Central memory CD4-positive, alpha-beta T cell (primary cell): Measurements from ENCODE around the gene CCDC3.

ENCODE experiments used
- DNase-seq: peaks from one replicate; pipeline ENCODE4 v3.0.0; 2022

Gene CCDC3

GRCh38 chr10:12919574-12919973, 81.9 kb downstream of the CCDC3 start:
- DNase-seq = no peak

DNA sequence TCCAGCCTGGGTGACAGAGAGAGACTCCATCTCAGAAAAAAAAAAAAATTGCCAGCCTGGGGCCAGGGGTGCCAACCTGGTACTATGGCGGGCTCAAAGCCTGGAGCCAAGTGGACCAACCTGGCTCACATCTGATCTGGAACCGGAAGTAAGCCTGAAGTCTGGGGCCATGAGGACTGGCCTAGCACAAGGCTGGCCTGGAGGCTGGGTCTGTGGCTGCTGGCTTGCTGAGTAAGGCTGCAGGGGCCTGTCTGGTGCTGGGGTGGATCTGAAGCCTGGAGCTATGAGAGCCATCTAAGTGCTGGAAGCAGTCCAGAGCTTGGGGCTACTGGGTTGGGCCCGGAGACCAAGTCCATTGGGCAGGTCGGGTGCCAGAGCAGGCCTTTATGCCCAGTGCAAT, 84.9 kb downstream of the CCDC3 start:
- DNase-seq = no peak

- DNase-seq = no peak
Measured at GRCh38 chr10:12915637-12916168, 85.8 kb downstream of the CCDC3 start.

- DNase-seq = no peak
Measured at GRCh38 chr10:12914111-12914510, 87.4 kb downstream of the CCDC3 start.

GRCh38 chr10:12911795-12912194, 89.7 kb downstream of the CCDC3 start:
- DNase-seq = no peak

DNA sequence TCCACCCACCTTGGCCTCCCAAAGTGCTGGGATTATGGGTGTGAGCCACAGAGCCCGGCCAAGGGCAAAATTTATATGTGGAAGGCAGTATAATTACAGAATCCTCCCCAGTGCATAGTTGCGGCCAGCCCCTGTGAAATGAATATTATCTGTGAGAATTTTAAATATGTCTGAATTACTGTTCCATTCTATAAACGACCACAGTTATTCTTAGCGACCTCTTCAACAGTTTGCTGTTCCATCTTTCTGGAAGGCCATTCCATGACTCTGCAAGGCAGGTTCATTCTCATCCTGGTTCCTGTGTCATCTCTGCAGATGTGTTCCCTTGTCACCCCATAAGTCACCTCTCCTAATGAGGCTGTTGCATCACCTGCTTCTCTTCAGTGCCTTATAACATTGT, 90.7 kb downstream of the CCDC3 start:
- DNase-seq = no peak

- no peak for DNase-seq
Measured at GRCh38 chr10:12909836-12910185, 91.7 kb downstream of the CCDC3 start.

DNA sequence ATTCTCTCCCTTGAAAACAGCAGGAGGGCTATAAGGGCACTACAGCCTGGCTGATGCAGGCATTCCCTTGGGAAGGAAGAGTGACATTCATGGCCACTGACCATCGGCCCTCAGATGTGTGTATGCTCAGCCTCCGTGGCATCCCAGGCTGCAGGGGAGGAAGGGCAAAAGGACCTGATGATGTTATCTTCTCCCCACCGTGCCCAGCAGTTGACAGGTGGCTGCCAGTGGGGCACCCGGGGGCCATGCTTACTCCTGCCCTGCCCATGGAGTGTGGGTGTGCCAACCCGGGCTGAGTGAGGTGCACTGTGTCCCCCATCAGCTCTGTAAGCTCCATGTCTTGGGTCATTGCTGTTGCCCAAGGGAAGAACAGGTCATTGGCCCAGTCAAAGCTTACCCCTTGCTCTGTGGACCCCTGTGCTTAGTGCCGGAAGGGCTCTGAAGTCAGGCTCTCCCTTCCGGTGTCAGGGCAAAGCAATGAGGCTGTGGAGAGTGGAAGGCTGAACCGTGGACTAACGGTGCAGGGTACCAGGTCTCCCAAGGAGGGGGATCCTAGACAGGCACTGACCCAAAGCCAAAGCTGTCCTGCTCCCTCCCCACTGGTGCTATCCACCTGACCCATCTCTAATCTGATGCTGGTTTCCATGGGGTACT, 92.2 kb downstream of the CCDC3 start:
- DNase-seq = no peak

DNA sequence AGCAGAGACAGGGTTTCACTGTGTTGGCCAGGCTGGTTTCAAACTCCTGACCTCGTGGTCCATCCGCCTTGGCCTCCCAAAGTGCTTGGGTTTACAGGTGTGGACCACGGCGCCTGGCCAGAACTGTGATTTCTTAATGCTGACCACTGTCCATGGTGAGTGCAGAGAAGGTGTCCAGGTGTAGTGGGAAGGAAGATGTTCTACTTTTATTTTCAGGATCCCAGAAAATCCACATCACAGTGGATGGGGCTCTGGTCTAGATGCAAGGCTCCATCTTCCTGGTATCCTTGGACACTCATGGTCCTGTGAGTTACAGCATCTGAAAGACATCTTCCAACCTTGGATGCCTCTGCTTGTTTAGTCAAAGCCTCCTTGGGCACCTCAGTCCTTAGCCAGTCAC, 92.7 kb downstream of the CCDC3 start:
- DNase-seq = no peak

DNA sequence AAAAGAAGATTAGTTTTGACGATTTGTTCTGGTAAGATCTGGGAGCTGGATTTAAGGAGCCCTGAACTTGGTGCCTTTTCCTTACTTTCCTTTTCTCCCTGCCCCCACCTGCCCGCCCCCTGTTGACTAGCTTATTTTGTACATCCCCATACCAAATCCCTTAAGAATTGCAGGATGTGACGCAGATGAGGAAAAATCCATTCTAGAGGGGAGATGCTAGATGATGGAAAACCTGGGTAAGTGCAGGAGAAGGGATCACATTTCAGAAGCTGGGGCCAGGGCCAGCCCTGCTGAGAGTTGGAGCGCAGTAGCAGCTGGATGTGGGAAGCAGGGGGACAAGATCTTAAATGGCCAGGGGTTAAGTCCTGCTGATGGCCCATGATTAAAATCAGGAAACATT, 93.9 kb downstream of the CCDC3 start:
- DNase-seq = no peak

GRCh38 chr10:12906051-12906541, 95.4 kb downstream of the CCDC3 start:
- DNase-seq = no peak

DNA sequence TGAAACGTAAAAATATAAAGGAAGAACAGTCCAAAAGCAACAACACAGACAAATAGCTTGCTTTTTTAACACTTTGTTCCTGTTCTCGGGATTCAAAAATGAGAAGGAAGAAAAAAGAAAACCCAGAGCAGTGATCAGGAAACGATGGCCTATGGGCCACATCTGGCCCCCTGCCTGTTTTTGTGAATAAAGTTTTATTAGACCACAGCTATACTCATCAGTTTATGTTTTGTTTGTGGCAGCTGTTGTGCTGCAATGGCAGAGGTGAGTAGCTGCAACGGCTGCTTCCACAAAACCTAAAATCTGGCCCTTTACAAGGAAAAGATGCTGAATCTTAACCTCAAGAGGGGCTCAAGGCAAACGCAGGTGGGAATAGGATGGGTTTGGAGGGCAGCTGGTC, 96.4 kb downstream of the CCDC3 start:
- DNase-seq = no peak

DNA sequence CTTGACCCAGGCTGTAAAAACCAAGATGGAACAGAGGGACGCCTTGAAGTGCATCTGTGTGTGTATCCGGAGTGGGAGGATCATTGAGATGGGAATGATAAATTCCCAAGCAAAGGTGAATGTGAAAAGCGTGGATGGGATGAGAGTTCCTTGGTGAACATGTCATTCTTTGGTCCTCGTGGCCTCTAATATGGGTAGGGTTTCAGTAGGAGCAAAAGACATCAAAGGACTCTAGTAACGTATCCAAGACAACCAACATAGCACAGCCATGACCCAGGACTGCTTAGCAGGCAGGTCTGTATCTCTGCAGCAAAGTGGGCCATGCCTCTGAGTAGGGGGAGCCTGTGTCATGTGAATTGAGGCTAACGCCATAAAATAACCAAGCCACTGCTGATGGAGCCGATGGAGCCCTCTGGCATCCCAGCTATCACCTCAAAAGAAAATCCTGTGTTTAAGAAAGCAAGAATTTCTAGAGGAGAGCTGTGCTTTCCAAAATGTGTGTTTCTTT, 98.6 kb downstream of the CCDC3 start:
- no peak for DNase-seq

DNA sequence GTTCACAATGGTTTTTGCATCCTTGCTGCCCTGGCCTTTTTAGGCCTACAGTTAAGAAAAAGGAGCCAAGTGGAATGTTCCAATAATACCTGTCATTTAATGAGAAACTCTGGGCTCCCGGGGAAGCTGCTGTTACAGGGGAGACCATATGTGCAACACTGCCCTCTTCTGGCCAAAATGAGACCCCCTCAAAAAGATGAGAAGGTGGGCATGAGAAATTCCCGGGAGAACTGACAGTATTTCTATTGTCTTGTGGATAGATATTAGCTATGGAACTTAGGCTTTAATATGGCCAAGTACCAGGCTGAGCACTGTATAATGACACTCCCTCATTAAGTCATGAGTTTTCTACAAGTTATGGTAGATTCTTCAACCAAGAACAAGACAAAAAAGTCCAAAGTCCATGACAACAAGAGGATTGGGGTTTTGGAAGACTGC, 99.4 kb downstream of the CCDC3 start:
- peak; percentile 16 for DNase-seq

- DNase-seq = no peak
Measured at GRCh38 chr10:12899546-12899945, 102.0 kb downstream of the CCDC3 start.

GRCh38 chr10:12898271-12898670, 103.2 kb downstream of the CCDC3 start:
- no peak for DNase-seq

GRCh38 chr10:12897278-12897677, 104.2 kb downstream of the CCDC3 start:
- no peak for DNase-seq

GRCh38 chr10:12896251-12896650, 105.3 kb downstream of the CCDC3 start:
- no peak for DNase-seq

- no peak for DNase-seq
Measured at GRCh38 chr10:12892924-12893323, 108.6 kb downstream of the CCDC3 start.

GRCh38 chr10:12890958-12891357, 110.6 kb downstream of the CCDC3 start:
- DNase-seq = no peak

DNA sequence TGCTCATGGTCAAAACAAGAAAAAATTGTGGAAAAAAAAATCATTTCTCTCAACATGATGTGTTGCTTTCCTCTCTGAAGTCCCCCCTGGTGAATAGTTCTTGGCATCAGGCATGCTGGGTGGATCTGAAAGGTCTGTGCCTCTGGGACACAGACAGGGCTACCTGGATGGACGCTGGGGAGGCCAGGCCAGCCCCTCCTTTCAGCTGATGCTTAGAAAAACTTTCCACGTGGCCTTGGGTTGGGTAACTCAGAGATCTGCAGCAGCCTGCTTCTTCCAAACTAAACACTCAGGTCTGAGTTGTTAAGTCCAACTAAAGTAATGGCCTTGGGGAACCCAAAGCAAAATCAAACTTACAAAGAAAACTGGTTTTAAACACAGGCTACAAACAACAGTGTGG, 113.0 kb downstream of the CCDC3 start:
- no peak for DNase-seq

GRCh38 chr10:12887780-12888179, 113.7 kb downstream of the CCDC3 start:
- no peak for DNase-seq

- DNase-seq = no peak
Measured at GRCh38 chr10:12884851-12885250, 116.7 kb downstream of the CCDC3 start.

DNA sequence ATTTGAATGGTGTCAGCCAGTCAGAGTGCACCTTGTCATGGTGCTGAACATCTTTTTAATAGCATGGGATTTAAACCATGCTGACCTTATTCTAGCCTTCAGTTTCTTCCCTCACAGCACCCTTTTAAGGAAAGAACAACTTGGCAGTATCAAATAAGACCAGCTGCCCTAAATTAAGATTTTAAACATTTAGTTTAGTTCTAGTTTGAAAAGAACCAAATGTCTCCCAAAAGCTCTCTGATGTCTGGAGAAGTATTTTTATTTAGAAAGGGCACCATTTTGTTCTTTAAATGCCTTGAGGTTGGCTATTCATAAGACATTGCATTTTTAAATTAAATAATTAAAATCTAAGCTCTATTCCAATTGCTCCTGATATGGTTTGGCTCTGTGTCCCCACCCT, 121.1 kb downstream of the CCDC3 start:
- DNase-seq = no peak

GRCh38 chr10:12877150-12877549, 124.4 kb downstream of the CCDC3 start:
- DNase-seq = no peak
